ENCODE results near the gene GCLM. TPM values are rescaled to one million over a fixed set of nuclear protein-coding genes. Genes with fewer than 3 reads are reported as not detected.
A peak's percentile ranks its signal among the peaks of the same experiment; 100 is the strongest.

GCLM gene
- total and polyA plus RNA-seq, 9 of the 15 experiments (the other 6 are each of a cell fraction or from before 2014, with no cell fraction given): 9.3 to 71.6 (median 24.5) TPM

DNA sequence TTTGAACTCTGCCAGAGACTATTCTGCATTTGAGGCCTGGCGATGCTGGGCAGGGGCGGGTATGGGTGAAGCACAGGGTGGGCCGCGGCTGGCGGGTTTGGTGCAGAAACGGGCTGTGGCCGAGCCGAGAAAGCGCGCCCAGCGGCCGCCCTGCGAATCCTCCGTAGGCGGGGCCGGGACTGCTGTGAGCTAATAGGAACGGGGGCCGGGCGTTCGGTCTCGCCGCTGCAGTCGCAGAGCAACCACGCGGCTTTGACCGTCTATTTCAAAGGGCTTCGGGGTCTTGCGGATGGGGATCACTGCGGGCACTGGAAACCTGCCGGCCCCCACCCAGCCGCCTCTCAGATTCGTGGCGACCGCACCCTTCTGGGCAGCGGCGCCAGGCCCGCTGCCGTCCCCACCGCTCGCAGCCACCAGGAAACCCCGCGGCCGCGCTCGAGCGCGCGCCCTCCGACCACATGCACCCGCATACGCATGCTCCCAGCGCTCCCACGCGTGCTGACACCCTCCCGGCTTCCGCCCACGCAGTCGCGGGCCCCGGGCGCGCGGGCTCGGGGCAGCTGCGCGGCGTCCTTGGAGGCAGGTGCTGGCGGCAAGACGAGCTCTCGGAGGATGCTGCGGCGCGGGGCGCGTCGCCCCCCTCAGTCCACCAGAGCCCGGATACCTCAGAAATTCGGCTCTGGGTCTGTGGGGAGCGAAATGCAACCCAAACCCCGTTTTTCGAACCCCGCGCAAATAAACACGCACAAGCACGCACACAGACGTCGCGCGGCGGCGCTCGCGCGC is 62.8 kb downstream of the GCLM start (continued):
- TF ChIP-seq, protein P1, sequence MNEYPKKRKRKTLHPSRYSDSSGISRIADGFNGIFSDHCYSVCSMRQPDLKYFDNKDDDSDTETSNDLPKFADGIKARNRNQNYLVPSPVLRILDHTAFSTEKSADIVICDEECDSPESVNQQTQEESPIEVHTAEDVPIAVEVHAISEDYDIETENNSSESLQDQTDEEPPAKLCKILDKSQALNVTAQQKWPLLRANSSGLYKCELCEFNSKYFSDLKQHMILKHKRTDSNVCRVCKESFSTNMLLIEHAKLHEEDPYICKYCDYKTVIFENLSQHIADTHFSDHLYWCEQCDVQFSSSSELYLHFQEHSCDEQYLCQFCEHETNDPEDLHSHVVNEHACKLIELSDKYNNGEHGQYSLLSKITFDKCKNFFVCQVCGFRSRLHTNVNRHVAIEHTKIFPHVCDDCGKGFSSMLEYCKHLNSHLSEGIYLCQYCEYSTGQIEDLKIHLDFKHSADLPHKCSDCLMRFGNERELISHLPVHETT (CRISPR knock-in tag; conservative IDR thresholded peaks at IDR 0.05 in 1 of 2, IDR thresholded peaks at IDR 0.05 in 1 of 2): no peak
- no peak for TF ChIP-seq CBX5 (IDR thresholded peaks at IDR 0.05; ENCODE audit: borderline replicate concordance, low read depth)
- TF ChIP-seq HDAC2 (IDR thresholded peaks at IDR 0.05): 0 out of 2 replicates have a peak, but pooled peaks have one; percentile 23
- TF ChIP-seq BCLAF1 (IDR thresholded peaks at IDR 0.05; ENCODE audit: borderline replicate concordance in 1 of 2, control insufficient read depth in 1 of 2, low read depth in 2 of 2, low read length in 1 of 2): 0 out of 4 replicates have a peak, but pooled peaks of 1 of the 2 experiments have one; percentile 34
- TF ChIP-seq RNF219 (CRISPR knock-in tag; IDR thresholded peaks at IDR 0.05): no peak
- TF ChIP-seq ZNF384 (IDR thresholded peaks at IDR 0.05; ENCODE audit: low read depth, low read length): no peak
- TF ChIP-seq CEBPB (tag; IDR thresholded peaks at IDR 0.05): no peak
- no peak for TF ChIP-seq TCF15 (CRISPR knock-in tag; IDR thresholded peaks at IDR 0.05)
- TF ChIP-seq PCBP2 (IDR thresholded peaks at IDR 0.05; ENCODE audit: low read depth, low read length, poor library complexity, severe bottlenecking): no peak
- peak; percentile 55; the same call in 1 of the 2 replicates for TF ChIP-seq ZNF589 (CRISPR knock-in tag; IDR thresholded peaks at IDR 0.05; ENCODE audit: low read depth)
- TF ChIP-seq, protein P2, sequence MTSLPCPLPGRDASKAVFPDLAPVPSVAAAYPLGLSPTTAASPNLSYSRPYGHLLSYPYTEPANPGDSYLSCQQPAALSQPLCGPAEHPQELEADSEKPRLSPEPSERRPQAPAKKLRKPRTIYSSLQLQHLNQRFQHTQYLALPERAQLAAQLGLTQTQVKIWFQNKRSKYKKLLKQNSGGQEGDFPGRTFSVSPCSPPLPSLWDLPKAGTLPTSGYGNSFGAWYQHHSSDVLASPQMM (CRISPR knock-in tag; IDR thresholded peaks at IDR 0.05): no peak
- TF ChIP-seq, protein P3, sequence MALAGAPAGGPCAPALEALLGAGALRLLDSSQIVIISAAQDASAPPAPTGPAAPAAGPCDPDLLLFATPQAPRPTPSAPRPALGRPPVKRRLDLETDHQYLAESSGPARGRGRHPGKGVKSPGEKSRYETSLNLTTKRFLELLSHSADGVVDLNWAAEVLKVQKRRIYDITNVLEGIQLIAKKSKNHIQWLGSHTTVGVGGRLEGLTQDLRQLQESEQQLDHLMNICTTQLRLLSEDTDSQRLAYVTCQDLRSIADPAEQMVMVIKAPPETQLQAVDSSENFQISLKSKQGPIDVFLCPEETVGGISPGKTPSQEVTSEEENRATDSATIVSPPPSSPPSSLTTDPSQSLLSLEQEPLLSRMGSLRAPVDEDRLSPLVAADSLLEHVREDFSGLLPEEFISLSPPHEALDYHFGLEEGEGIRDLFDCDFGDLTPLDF (CRISPR knock-in tag; IDR thresholded peaks at IDR 0.05): peak; percentile 74; the same call in 1 of the 2 replicates
- no peak for TF ChIP-seq MAFG (tag; conservative IDR thresholded peaks at IDR 0.05)
- TF ChIP-seq DIDO1 (tag; IDR thresholded peaks at IDR 0.05; ENCODE audit: low read depth): no peak
- no peak for TF ChIP-seq ZNF561 (CRISPR knock-in tag; conservative IDR thresholded peaks at IDR 0.05)

All from K562 (cell line).